ENCODE data around the gene PGA5. TPM values are rescaled to one million over a fixed set of nuclear protein-coding genes. Genes with fewer than 3 reads are reported as not detected.

The PGA5 gene
- total RNA-seq, 1 experiment from 2014 or later: not detected

DNA sequence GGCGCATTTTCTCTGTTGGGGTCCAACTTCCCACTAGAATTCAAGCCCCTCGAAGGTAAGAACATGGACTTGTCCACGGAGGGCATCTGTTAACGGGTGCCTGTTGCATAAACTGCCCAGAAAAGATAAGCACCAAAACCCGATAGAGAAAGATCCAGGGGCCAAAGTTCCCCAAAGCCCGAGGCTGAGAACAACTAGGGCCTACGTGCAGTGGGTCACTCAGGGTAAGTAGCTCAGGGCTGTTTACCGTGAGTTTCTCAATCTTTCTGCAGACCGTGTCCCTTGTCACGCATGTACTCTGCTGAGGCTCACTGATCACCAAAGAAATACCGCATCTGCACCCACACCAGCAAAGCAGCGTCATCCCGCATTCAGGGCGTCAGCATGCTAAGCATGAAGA lies 24.4 kb downstream of the PGA5 start:
- TF ChIP-seq EZH2 (IDR thresholded peaks at IDR 0.05; ENCODE audit: borderline replicate concordance, low read depth, low read length, poor library complexity, severe bottlenecking): no peak
- TF ChIP-seq, protein P1, sequence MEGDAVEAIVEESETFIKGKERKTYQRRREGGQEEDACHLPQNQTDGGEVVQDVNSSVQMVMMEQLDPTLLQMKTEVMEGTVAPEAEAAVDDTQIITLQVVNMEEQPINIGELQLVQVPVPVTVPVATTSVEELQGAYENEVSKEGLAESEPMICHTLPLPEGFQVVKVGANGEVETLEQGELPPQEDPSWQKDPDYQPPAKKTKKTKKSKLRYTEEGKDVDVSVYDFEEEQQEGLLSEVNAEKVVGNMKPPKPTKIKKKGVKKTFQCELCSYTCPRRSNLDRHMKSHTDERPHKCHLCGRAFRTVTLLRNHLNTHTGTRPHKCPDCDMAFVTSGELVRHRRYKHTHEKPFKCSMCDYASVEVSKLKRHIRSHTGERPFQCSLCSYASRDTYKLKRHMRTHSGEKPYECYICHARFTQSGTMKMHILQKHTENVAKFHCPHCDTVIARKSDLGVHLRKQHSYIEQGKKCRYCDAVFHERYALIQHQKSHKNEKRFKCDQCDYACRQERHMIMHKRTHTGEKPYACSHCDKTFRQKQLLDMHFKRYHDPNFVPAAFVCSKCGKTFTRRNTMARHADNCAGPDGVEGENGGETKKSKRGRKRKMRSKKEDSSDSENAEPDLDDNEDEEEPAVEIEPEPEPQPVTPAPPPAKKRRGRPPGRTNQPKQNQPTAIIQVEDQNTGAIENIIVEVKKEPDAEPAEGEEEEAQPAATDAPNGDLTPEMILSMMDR (conservative IDR thresholded peaks at IDR 0.05; ENCODE audit: low read depth, low read length): no peak
- Histone ChIP-seq H3K9me3 (ENCODE audit: low read depth, low read length, poor library complexity, severe bottlenecking) (no peaks in the 10 kb centered on the region), H3K4me1 (ENCODE audit: insufficient read depth, low read length, poor library complexity, severe bottlenecking) (no peaks in the 10 kb centered on the region), H3K27me3 (replicated peaks; ENCODE audit: insufficient read depth, low read depth, low read length, poor library complexity) (no peaks in the 10 kb centered on the region), H3K36me3 (ENCODE audit: insufficient read depth, low read length, poor library complexity, severe bottlenecking) (no peaks in the 10 kb centered on the region), H3K27ac (ENCODE audit: low read depth, low read length, poor library complexity, severe bottlenecking) (no peak overlapping the region), H3K4me3 (ENCODE audit: low read depth, low read length, poor library complexity, severe bottlenecking) (no peak overlapping the region)
- no peak for DNase-seq (ENCODE audit: low spot score)
- CTCF ChIA-PET: interaction anchor here (0.6 kb wide), 1 partner anchor 644 kb away, joined by 3 read pairs; no protein-coding TSS in a partner anchor
- POLR2A ChIA-PET (ENCODE audit: low non-redundant PET): no interaction called here
- intact Hi-C loops (cut with micrococcal nuclease; ENCODE audit: unreplicated experiment): no loop called here
- BruUV-seq (replicated peaks): no TSS peak

GRCh38 chr11:61266602-61267001 lies 25.6 kb downstream of the PGA5 start:
- H3K4me1 ChIP-seq (ENCODE audit: insufficient read depth, low read length, poor library complexity, severe bottlenecking): no peaks in the 10 kb centered on the region
- ChIA-PET POLR2A (ENCODE audit: low non-redundant PET) (no interaction called here), CTCF (no interaction called here)
- DNase-seq (ENCODE audit: low spot score): no peak
- intact Hi-C loops (cut with micrococcal nuclease; ENCODE audit: unreplicated experiment): no loop called here
- H3K4me3 ChIP-seq (ENCODE audit: low read depth, low read length, poor library complexity, severe bottlenecking): no peak overlapping the region
- BruUV-seq (replicated peaks): no TSS peak
- no peaks in the 10 kb centered on the region for H3K9me3 ChIP-seq (ENCODE audit: low read depth, low read length, poor library complexity, severe bottlenecking)
- no peaks in the 10 kb centered on the region for H3K27me3 ChIP-seq (replicated peaks; ENCODE audit: insufficient read depth, low read depth, low read length, poor library complexity)
- no peak overlapping the region for H3K27ac ChIP-seq (ENCODE audit: low read depth, low read length, poor library complexity, severe bottlenecking)
- TF ChIP-seq, protein P1 (conservative IDR thresholded peaks at IDR 0.05; ENCODE audit: low read depth, low read length): no peak
- no peak for TF ChIP-seq EZH2 (IDR thresholded peaks at IDR 0.05; ENCODE audit: borderline replicate concordance, low read depth, low read length, poor library complexity, severe bottlenecking)
- no peaks in the 10 kb centered on the region for H3K36me3 ChIP-seq (ENCODE audit: insufficient read depth, low read length, poor library complexity, severe bottlenecking)

GRCh38 chr11:61267437-61267841 lies 26.5 kb downstream of the PGA5 start:
- DNase-seq (ENCODE audit: low spot score): no peak
- intact Hi-C loops (cut with micrococcal nuclease; ENCODE audit: unreplicated experiment): no loop called here
- Histone ChIP-seq H3K36me3 (ENCODE audit: insufficient read depth, low read length, poor library complexity, severe bottlenecking) (no peaks in the 10 kb centered on the region), H3K4me1 (ENCODE audit: insufficient read depth, low read length, poor library complexity, severe bottlenecking) (no peaks in the 10 kb centered on the region), H3K27ac (ENCODE audit: low read depth, low read length, poor library complexity, severe bottlenecking) (no peak overlapping the region), H3K4me3 (ENCODE audit: low read depth, low read length, poor library complexity, severe bottlenecking) (no peak overlapping the region), H3K27me3 (replicated peaks; ENCODE audit: insufficient read depth, low read depth, low read length, poor library complexity) (no peaks in the 10 kb centered on the region), H3K9me3 (ENCODE audit: low read depth, low read length, poor library complexity, severe bottlenecking) (no peaks in the 10 kb centered on the region)
- TF ChIP-seq, protein P1 (conservative IDR thresholded peaks at IDR 0.05; ENCODE audit: low read depth, low read length): no peak
- no peak for TF ChIP-seq EZH2 (IDR thresholded peaks at IDR 0.05; ENCODE audit: borderline replicate concordance, low read depth, low read length, poor library complexity, severe bottlenecking)
- ChIA-PET POLR2A (ENCODE audit: low non-redundant PET) (no interaction called here), CTCF (no interaction called here)
- BruUV-seq (replicated peaks): no TSS peak

All from A673 (cell line).